C4-2B (cell line): ENCODE data around the gene SPINK8.

Experiments used
- ZFX ChIP-seq: fragments of 450-650 bp; IDR thresholded peaks from 2 replicates; pipeline ENCODE4 v1.6.1; 2017
- TF ChIP-seq, protein P1 (sequence below): fragments of 450-650 bp; conservative IDR thresholded peaks from 2 replicates; pipeline ENCODE4 v1.5.1; 2017; ENCODE audit warnings: mild to moderate bottlenecking

DNA sequence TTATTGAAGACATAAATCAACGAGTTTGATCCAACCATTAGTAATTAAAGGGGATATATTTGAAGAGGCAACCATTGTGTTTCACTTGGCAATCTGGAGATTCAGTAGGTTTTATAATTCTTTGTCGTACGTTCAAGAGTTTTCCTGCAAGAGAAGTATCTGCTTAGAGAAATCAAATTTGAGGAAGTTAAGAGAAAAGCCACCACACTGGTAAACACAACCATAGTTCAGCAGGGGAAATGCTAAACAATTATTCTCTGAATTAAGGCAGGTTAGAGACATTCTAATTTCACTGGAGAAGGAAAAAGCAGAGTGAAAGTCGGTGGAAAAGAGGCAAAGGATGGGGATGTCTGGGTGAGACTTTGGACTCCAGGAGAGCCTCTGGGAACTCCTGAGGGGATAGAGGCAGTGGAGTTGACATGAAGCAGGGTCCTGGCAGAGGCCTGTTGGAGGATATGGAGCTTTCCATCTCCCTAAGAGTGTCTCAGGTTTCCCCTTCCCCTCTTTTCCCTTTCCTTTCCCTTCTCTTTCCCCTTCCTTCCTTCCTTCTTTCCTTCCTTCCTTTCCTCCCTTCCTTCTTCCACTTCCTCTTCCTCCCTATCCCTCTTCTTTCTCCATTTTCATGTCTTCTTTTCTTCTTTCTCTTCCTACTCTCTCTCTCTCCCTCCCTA, 26.5 kb downstream of the SPINK8 start:
- TF ChIP-seq, protein P1, sequence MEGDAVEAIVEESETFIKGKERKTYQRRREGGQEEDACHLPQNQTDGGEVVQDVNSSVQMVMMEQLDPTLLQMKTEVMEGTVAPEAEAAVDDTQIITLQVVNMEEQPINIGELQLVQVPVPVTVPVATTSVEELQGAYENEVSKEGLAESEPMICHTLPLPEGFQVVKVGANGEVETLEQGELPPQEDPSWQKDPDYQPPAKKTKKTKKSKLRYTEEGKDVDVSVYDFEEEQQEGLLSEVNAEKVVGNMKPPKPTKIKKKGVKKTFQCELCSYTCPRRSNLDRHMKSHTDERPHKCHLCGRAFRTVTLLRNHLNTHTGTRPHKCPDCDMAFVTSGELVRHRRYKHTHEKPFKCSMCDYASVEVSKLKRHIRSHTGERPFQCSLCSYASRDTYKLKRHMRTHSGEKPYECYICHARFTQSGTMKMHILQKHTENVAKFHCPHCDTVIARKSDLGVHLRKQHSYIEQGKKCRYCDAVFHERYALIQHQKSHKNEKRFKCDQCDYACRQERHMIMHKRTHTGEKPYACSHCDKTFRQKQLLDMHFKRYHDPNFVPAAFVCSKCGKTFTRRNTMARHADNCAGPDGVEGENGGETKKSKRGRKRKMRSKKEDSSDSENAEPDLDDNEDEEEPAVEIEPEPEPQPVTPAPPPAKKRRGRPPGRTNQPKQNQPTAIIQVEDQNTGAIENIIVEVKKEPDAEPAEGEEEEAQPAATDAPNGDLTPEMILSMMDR, result no peak
- no peak for TF ChIP-seq ZFX
